HepG2 (cell line): ENCODE measurements around the gene SLC27A1. TPM values are rescaled to one million over a fixed set of nuclear protein-coding genes. Genes with fewer than 3 reads are reported as not detected.

Source experiments
- ATF1 ChIP-seq: IDR thresholded peaks from 2 replicates; pipeline ENCODE4 v1.6.1; 2016; ENCODE audit warnings: mild to moderate bottlenecking, control low read depth
- CENPT ChIP-seq: sonication (generic); formaldehyde crosslinking; IDR thresholded peaks from 2 replicates; pipeline ENCODE4 v1.8.0; 2022; ENCODE audit warnings: low read depth, mild to moderate bottlenecking, moderate library complexity, missing genetic modification reagents
- EP300 ChIP-seq, 3 experiments: sonication (generic) in 1 of 3; formaldehyde crosslinking in 1 of 3; IDR thresholded peaks; 2 replicates each; pipeline versions ENCODE4 v1.5.1 to v1.6.1; 2011 to 2020; ENCODE audit warnings: low read depth in 2 of 3, low read length in 2 of 3, borderline replicate concordance in 1 of 3, improper control_type of control experiment in 1 of 3, mild to moderate bottlenecking in 1 of 3, missing genetic modification reagents in 1 of 3, moderate library complexity in 1 of 3
- HCFC1 ChIP-seq: fragments of 150-350 bp; IDR thresholded peaks from 2 replicates; pipeline ENCODE4 v1.6.1; 2014; ENCODE audit warnings: low read depth, low read length
- KLF9 ChIP-seq: IDR thresholded peaks from 2 replicates; pipeline ENCODE4 v1.6.1; 2016; ENCODE audit warnings: low read depth
- MATR3 ChIP-seq: sonication (generic); formaldehyde crosslinking; IDR thresholded peaks from 2 replicates; pipeline ENCODE4 v1.4.0; 2020; ENCODE audit warnings: missing genetic modification reagents
- MED1 ChIP-seq: sonication (generic); formaldehyde crosslinking; IDR thresholded peaks from 2 replicates; pipeline ENCODE4 v1.4.0; 2020; ENCODE audit warnings: missing genetic modification reagents
- NR2C2 ChIP-seq: sonication (generic); formaldehyde crosslinking; IDR thresholded peaks from 2 replicates; pipeline ENCODE4 v1.4.0; 2020; ENCODE audit warnings: missing genetic modification reagents, mild to moderate bottlenecking, moderate library complexity, borderline replicate concordance
- PHF21A ChIP-seq: sonication (generic); formaldehyde crosslinking; IDR thresholded peaks from 2 replicates; pipeline ENCODE4 v1.5.0; 2020; ENCODE audit warnings: mild to moderate bottlenecking, missing genetic modification reagents
- PITX1 ChIP-seq: sonication (generic); formaldehyde crosslinking; IDR thresholded peaks from 2 replicates; pipeline ENCODE4 v1.5.1; 2020; ENCODE audit warnings: mild to moderate bottlenecking, missing genetic modification reagents
- SOX13 ChIP-seq, 3 experiments: fragments of 450-650 bp in 1 of 3; sonication (generic) in 1 of 3; formaldehyde crosslinking in 1 of 3; IDR thresholded peaks in 2 of 3; conservative IDR thresholded peaks in 1 of 3; 2 replicates each; pipeline versions ENCODE4 v1.5.0 to v1.6.1; 2016 to 2020; ENCODE audit warnings: antibody characterized with exemption in 1 of 3, mild to moderate bottlenecking in 1 of 3, missing compliant biosample characterization in 1 of 3, missing genetic modification reagents in 1 of 3, moderate library complexity in 1 of 3
- ZC3H13 ChIP-seq: sonication (generic); formaldehyde crosslinking; IDR thresholded peaks from 2 replicates; pipeline ENCODE4 v1.8.1; 2023; ENCODE audit warnings: mild to moderate bottlenecking, missing genetic modification reagents, moderate library complexity
- ZEB1 ChIP-seq: IDR thresholded peaks from 2 replicates; pipeline ENCODE4 v1.6.1; 2012; ENCODE audit warnings: mild to moderate bottlenecking, low read depth, inconsistent platforms; ENCODE audit not compliant: insufficient replicate concordance
- ZFAT ChIP-seq: sonication (generic); formaldehyde crosslinking; conservative IDR thresholded peaks from 2 replicates; pipeline ENCODE4 v1.8.1; 2023; ENCODE audit warnings: missing genetic modification reagents, inconsistent platforms
- ZFX ChIP-seq: sonication (generic); formaldehyde crosslinking; IDR thresholded peaks from 2 replicates; pipeline ENCODE4 v1.4.0; 2020; ENCODE audit warnings: mild to moderate bottlenecking, low read depth, missing genetic modification reagents, moderate library complexity
- ZKSCAN8 ChIP-seq: IDR thresholded peaks from 2 replicates; pipeline ENCODE4 v1.6.1; 2016; ENCODE audit warnings: borderline replicate concordance, missing genetic modification reagents, missing compliant biosample characterization
- ZNF264 ChIP-seq: sonication (generic); formaldehyde crosslinking; IDR thresholded peaks from 2 replicates; pipeline ENCODE4 v1.4.0; 2020; ENCODE audit warnings: missing genetic modification reagents
- ZNF790 ChIP-seq: sonication (generic); formaldehyde crosslinking; IDR thresholded peaks from 2 replicates; pipeline ENCODE4 v1.8.0; 2022; ENCODE audit warnings: missing genetic modification reagents, mild to moderate bottlenecking, borderline replicate concordance
- ZSCAN9 ChIP-seq: IDR thresholded peaks from 2 replicates; pipeline ENCODE4 v1.6.1; 2016; ENCODE audit warnings: borderline replicate concordance
- polyA plus RNA-seq, 8 experiments: library from polyadenylated mRNA; depleted of rRNA in 3 of 8; stranded (reverse) in 7 of 8; unstranded in 1 of 8; fragments of >200 nt; fragmentation: Illumina TruSeq in 4 of 8; extraction: Trizol in 4 of 8; gene quantifications; 2 replicates each; pipeline versions ENCODE4 v1.2.1 to v1.2.3, GENCODE V29; 2011 to 2016; ENCODE audit warnings: low read depth in 4 of 8, missing spikeins in 1 of 8, mixed read lengths in 1 of 8; ENCODE audit not compliant: insufficient read depth in 1 of 8
- total RNA-seq, 5 experiments: library from RNA; depleted of rRNA; stranded (reverse); fragments of >200 nt; fragmentation: Illumina TruSeq; extraction: Trizol; gene quantifications; 2 replicates each; pipeline ENCODE4 v1.2.3, GENCODE V29; 2016; ENCODE audit warnings: low read depth in 1 of 5
- TF ChIP-seq, protein P1 (sequence below): sonication (generic); formaldehyde crosslinking; IDR thresholded peaks from 2 replicates; pipeline ENCODE4 v1.5.1; 2020; ENCODE audit warnings: mild to moderate bottlenecking, missing genetic modification reagents, moderate library complexity
- TF ChIP-seq, protein P2 (sequence below): sonication (generic); formaldehyde crosslinking; IDR thresholded peaks from 2 replicates; pipeline ENCODE4 v1.5.1; 2020; ENCODE audit warnings: mild to moderate bottlenecking, missing genetic modification reagents, moderate library complexity
- TF ChIP-seq, protein P3 (sequence below): sonication (generic); formaldehyde crosslinking; IDR thresholded peaks from 2 replicates; pipeline ENCODE4 v1.5.0; 2020; ENCODE audit warnings: missing genetic modification reagents, mild to moderate bottlenecking, borderline replicate concordance

Gene SLC27A1
- total and polyA plus RNA-seq, 2 of the 13 experiments (the other 11 are each of a cell fraction or from before 2014, with no cell fraction given), result 4.1 to 8.8 TPM

DNA sequence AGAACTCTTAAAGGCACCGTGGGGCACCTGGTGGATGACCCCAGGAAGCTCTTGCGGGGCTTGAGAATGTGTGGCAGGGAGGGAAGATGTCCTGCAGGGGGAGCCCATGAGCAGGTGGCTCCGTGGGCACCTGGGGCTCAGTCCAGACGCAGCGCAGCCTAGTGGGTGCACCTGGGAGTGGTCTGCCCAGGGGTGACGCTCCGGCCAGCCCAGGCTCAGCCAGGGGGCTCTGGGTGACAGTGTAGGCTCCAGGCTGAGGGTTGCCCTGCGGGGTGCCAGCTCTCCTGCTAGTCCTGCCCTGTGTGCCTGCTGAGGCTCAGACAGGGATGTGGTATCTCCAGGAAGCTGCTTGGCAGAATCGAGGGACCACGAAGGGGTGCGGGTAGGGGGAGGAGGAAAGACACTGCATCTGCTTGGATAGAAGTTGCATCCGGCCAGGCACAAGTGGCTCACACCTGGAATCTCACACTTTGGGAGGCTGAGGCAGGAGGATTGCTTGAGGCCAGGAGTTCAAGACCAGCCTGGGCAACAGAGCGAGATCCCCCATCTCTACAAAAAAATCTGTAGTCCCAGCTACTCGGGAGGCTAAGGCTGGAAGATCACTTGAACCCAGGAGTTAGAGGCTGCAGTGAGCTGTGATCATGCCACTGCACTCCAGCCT, 26.1 kb downstream of the SLC27A1 start (continued):
- TF ChIP-seq, protein P1, sequence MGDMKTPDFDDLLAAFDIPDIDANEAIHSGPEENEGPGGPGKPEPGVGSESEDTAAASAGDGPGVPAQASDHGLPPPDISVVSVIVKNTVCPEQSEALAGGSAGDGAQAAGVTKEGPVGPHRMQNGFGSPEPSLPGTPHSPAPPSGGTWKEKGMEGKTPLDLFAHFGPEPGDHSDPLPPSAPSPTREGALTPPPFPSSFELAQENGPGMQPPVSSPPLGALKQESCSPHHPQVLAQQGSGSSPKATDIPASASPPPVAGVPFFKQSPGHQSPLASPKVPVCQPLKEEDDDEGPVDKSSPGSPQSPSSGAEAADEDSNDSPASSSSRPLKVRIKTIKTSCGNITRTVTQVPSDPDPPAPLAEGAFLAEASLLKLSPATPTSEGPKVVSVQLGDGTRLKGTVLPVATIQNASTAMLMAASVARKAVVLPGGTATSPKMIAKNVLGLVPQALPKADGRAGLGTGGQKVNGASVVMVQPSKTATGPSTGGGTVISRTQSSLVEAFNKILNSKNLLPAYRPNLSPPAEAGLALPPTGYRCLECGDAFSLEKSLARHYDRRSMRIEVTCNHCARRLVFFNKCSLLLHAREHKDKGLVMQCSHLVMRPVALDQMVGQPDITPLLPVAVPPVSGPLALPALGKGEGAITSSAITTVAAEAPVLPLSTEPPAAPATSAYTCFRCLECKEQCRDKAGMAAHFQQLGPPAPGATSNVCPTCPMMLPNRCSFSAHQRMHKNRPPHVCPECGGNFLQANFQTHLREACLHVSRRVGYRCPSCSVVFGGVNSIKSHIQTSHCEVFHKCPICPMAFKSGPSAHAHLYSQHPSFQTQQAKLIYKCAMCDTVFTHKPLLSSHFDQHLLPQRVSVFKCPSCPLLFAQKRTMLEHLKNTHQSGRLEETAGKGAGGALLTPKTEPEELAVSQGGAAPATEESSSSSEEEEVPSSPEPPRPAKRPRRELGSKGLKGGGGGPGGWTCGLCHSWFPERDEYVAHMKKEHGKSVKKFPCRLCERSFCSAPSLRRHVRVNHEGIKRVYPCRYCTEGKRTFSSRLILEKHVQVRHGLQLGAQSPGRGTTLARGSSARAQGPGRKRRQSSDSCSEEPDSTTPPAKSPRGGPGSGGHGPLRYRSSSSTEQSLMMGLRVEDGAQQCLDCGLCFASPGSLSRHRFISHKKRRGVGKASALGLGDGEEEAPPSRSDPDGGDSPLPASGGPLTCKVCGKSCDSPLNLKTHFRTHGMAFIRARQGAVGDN (CRISPR knock-in tag), result peak; percentile 65
- TF ChIP-seq NR2C2 (CRISPR knock-in tag), result peak; percentile 46
- no peak for TF ChIP-seq ZEB1
- TF ChIP-seq HCFC1, result no peak
- TF ChIP-seq ZSCAN9, result no peak
- TF ChIP-seq ATF1 (CRISPR knock-in tag), result no peak
- no peak for TF ChIP-seq KLF9 (CRISPR knock-in tag)
- no peak for TF ChIP-seq MED1 (CRISPR knock-in tag)
- no peak for TF ChIP-seq CENPT (CRISPR knock-in tag)
- TF ChIP-seq, protein P2, sequence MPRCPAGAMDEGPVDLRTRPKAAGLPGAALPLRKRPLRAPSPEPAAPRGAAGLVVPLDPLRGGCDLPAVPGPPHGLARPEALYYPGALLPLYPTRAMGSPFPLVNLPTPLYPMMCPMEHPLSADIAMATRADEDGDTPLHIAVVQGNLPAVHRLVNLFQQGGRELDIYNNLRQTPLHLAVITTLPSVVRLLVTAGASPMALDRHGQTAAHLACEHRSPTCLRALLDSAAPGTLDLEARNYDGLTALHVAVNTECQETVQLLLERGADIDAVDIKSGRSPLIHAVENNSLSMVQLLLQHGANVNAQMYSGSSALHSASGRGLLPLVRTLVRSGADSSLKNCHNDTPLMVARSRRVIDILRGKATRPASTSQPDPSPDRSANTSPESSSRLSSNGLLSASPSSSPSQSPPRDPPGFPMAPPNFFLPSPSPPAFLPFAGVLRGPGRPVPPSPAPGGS, result no peak
- no peak for TF ChIP-seq EP300 (IDR thresholded peaks at IDR 0.05; ENCODE audit: low read depth in 2 of 2, low read length in 2 of 2)
- TF ChIP-seq EP300 (CRISPR knock-in tag; IDR thresholded peaks at IDR 0.05; ENCODE audit: borderline replicate concordance), result no peak
- no peak for TF ChIP-seq ZNF264 (CRISPR knock-in tag)
- no peak for TF ChIP-seq ZNF790 (CRISPR knock-in tag)
- no peak for TF ChIP-seq PHF21A (CRISPR knock-in tag)
- TF ChIP-seq, protein P3, sequence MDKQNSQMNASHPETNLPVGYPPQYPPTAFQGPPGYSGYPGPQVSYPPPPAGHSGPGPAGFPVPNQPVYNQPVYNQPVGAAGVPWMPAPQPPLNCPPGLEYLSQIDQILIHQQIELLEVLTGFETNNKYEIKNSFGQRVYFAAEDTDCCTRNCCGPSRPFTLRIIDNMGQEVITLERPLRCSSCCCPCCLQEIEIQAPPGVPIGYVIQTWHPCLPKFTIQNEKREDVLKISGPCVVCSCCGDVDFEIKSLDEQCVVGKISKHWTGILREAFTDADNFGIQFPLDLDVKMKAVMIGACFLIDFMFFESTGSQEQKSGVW (CRISPR knock-in tag), result no peak
- TF ChIP-seq SOX13 (IDR thresholded peaks at IDR 0.05), result no peak
- 0 out of 4 replicates have a peak, but pooled peaks of 1 of the 2 experiments have one; percentile 25 for TF ChIP-seq SOX13 (CRISPR knock-in tag; conservative IDR thresholded peaks at IDR 0.05 in 1 of 2, IDR thresholded peaks at IDR 0.05 in 1 of 2)
- TF ChIP-seq ZFX (CRISPR knock-in tag), result 0 out of 2 replicates have a peak, but pooled peaks have one; percentile 21
- TF ChIP-seq PITX1, result no peak
- TF ChIP-seq ZKSCAN8, result no peak
- no peak for TF ChIP-seq MATR3 (CRISPR knock-in tag)
- TF ChIP-seq ZFAT (CRISPR knock-in tag), result no peak
- no peak for TF ChIP-seq ZC3H13
